Fibroblast of the aortic adventitia (primary cell): ENCODE data around the gene VANGL2. TPM values are rescaled to one million over a fixed set of nuclear protein-coding genes. Genes with fewer than 3 reads are reported as not detected.
A peak's percentile ranks its signal among the peaks of the same experiment; 100 is the strongest.

Source experiments
- DNase-seq: peaks from one replicate; pipeline ENCODE4 v3.0.0-alpha.2; 2010; ENCODE audit warnings: low read depth
- H3K4me3 ChIP-seq: 2 replicates; pipeline ENCODE4 v1.5.1; 2011; ENCODE audit warnings: low read depth, mild to moderate bottlenecking, control low read depth, low read length, moderate library complexity
- total RNA-seq: library from RNA; depleted of rRNA; stranded (reverse); fragments of >200 nt; gene quantifications from 2 replicates; pipeline ENCODE4 v1.2.3, GENCODE V29; 2012; ENCODE audit warnings: low replicate concordance
- TF ChIP-seq, protein P1 (sequence below): IDR thresholded peaks from 2 replicates; pipeline ENCODE4 v1.5.1; 2011; ENCODE audit warnings: mild to moderate bottlenecking, low read length, control low read depth, inconsistent platforms; ENCODE audit not compliant: insufficient read depth

Gene VANGL2
- total RNA-seq = not detected in 2 replicates

DNA sequence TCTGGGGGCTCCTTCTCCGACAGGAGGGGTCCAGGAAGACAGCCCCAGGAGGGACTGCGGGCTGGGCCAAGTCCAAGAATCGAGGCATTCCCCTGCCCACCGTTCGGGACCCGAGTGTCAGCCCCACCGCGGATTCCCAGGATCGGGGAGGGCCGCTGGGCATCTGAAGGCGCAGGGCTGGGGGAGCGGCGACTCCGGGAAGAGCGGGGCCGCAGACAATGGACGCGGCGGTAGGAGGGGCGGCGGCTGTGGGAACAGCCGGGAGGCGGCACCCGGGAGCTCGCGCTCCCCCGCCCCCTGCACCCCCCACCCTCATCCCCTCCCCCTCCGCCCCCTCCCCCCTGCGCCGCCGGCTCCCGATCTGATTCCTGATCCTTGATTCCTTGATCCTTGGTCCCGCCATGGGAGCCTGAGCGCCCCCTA, at the start of gene VANGL2:
Gene VANGL2, plus strand, starts transcription at position 342 of the 423 bp plus-strand sequence. CDS start 15,274 bp downstream, outside the sequence.
- TF ChIP-seq, protein P1, sequence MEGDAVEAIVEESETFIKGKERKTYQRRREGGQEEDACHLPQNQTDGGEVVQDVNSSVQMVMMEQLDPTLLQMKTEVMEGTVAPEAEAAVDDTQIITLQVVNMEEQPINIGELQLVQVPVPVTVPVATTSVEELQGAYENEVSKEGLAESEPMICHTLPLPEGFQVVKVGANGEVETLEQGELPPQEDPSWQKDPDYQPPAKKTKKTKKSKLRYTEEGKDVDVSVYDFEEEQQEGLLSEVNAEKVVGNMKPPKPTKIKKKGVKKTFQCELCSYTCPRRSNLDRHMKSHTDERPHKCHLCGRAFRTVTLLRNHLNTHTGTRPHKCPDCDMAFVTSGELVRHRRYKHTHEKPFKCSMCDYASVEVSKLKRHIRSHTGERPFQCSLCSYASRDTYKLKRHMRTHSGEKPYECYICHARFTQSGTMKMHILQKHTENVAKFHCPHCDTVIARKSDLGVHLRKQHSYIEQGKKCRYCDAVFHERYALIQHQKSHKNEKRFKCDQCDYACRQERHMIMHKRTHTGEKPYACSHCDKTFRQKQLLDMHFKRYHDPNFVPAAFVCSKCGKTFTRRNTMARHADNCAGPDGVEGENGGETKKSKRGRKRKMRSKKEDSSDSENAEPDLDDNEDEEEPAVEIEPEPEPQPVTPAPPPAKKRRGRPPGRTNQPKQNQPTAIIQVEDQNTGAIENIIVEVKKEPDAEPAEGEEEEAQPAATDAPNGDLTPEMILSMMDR = no peak
- H3K4me3 ChIP-seq = peak within 1 kb of the TSS; percentile 28
- DNase-seq = no peak

DNA sequence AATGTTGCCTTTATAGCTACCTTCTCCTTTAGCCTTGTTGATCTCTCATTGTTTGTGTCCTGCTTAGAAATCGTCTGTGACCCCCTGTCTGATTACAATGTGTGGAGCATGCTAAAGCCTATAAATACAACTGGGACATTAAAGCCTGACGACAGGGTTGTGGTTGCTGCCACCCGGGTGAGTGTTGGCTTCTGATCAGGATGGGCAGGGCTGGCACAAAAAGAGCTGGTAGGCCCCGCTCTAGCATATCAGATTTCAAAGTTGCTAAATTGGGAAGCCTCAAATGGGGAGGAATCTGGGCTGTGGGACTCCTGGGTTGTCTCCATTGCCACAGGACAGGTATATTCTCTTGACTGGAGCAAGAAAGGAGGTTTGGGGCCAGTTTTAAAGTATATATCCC, 48.7 kb upstream of the VANGL2 start:
- DNase-seq = no peak
- TF ChIP-seq, protein P1 = no peak
- H3K4me3 ChIP-seq = no peak overlapping the region

DNA sequence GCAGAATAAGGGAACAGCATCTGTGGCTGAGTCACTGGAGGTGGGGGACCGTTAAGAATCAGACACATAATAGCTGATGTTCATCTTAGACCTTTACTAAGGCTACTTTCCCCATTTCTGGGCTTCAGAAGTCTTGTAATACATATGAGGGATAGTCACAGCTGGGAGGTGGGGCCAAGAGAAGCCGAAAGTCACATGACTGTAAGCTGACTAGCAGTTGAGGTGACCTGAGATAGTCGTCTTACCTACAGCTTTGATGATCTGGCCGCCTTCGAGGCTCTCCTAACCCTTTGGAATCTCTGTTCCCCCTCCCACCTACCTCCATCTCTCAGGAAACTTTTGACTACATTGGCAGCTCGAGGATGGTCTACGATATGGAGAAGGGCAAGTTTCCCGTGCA, 47.8 kb upstream of the VANGL2 start:
- H3K4me3 ChIP-seq = no peak overlapping the region
- TF ChIP-seq, protein P1 = no peak
- DNase-seq = no peak

DNA sequence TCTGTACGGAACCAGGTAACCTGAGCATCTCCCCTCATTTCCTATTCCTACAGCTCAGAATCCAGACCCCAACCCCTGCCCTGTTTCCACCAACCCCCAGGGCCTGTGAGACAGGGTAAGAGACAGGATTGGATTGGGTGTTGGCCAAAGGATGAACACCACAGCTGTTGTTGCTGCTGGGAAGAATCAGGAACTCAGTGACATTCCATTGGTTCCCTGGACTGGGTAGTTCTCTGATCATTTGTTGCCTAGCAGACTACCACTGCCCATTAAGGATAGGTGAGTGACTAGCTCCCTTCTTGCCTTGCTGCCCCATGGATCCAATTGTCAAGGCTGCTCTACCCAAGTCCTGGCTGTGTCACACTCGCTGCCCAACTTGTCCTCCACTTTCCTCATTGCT, 47.1 kb upstream of the VANGL2 start:
- TF ChIP-seq, protein P1 = no peak
- no peak overlapping the region for H3K4me3 ChIP-seq
- DNase-seq = no peak

DNA sequence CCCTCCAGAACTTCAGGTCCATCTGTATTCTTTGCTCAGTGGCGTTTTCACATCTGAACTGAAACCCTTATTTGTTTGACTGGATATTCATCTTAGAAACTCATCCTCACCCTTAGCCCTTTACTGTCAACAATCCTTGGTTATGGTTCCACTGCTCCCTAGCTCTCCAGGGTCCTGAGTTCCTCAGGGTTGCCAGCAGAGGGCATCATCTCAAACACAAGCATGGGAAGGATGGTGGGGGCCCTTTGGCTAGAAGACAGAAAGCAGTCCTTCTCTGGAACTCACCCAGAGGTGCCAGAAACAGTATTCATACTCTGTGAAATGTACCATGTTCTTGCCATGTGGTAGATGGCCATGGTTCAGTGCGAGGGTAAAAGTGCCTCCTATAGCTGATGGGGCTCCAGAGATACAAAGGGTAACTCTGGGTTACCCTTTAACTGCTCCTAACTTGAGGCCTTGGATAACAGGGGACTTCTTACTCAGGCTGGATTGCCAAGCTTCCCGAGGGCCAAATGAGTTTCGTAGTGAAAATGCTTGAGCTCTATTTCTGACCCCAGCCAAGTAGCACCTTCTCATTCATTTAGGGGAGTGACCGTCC, 45.9 kb upstream of the VANGL2 start:
- H3K4me3 ChIP-seq = no peak overlapping the region
- DNase-seq = peak; percentile 14
- TF ChIP-seq, protein P1 = peak; percentile 49

DNA sequence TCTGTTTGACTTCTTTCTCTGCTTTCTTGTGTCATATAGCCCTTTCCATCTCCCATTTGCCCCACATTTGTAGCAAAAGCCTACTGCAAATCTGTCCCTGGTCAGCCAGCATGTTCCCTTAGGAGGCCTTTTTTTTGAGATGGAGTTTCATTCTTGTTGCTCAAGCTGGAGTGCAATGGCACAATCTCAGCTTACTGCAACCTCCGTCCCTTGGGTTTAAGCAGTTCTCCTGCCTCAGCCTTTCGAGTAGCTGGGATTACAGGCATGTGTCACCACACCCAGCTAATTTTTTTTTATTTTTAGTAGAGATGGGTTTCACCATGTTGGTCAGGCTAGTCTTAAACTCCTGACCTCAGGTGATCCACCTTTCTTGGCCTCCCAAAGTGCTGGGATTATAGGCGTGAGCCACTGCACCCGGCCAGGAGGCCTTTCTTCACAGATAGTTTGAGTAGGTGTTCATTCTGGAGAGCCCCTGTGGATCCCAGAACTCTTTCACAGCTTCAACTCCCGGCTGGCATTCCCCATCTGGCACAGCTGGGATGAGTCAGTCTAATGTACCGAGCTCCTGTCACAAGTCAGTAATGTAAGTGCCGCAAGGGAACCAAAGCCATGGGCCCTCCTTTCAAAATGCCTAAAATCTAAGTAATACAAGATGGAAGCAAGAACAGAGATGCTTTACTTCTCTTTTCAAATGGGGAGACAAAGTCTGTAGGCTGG, 42.9 kb upstream of the VANGL2 start:
- TF ChIP-seq, protein P1 = no peak
- no peak overlapping the region for H3K4me3 ChIP-seq
- no peak for DNase-seq
